Breast epithelium (tissue), 4 donors: ENCODE results near the gene CD209. TPM values are rescaled to one million over a fixed set of nuclear protein-coding genes. Genes with fewer than 3 reads are reported as not detected.

Experiments
- DNase-seq, 2 donors: peaks; one replicate each; pipeline ENCODE4 v3.0.0-alpha.2; 2019; ENCODE audit warnings: low spot score in 2 of 2
- H3K27ac ChIP-seq, 2 donors: fragments of 200-600 bp; sonication (generic) in 1 of 2; one replicate each; pipeline ENCODE4 v1.5.1; 2016 to 2019; ENCODE audit warnings: mild to moderate bottlenecking in 1 of 2
- H3K27me3 ChIP-seq, 2 donors: fragments of 200-600 bp; sonication (generic) in 1 of 2; one replicate each; pipeline versions ENCODE4 v1.5.1 to v1.6.0; 2017 to 2019; ENCODE audit warnings: control low read depth in 1 of 2, mild to moderate bottlenecking in 1 of 2
- H3K36me3 ChIP-seq: fragments of 200-600 bp; one replicate; pipeline ENCODE4 v1.5.1; 2019
- H3K4me1 ChIP-seq, 2 donors: fragments of 200-600 bp; sonication (generic); one replicate each; pipeline ENCODE4 v1.5.1; 2016 to 2019; ENCODE audit warnings: control low read depth in 1 of 2
- H3K4me3 ChIP-seq, 3 donors: fragments of 200-600 bp; sonication (generic); 1 replicate in 2 of 3; 2 replicates in 1 of 3; pipeline ENCODE4 v1.5.1; 2016 to 2019; ENCODE audit warnings: mild to moderate bottlenecking in 3 of 3, moderate library complexity in 2 of 3
- H3K9me3 ChIP-seq, 2 donors: fragments of 200-600 bp; sonication (generic) in 1 of 2; one replicate each; pipeline ENCODE4 v1.5.1; 2016 to 2019; ENCODE audit warnings: control low read depth in 1 of 2
- POLR2A ChIP-seq: fragments of 450-650 bp; IDR thresholded peaks from one replicate; pipeline ENCODE4 v1.6.1; 2016; ENCODE audit warnings: antibody characterized with exemption, mild to moderate bottlenecking, moderate library complexity
- POLR2AphosphoS5 ChIP-seq, 3 donors: sonication (generic); formaldehyde crosslinking; IDR thresholded peaks; one replicate each; pipeline ENCODE4 v1.6.1; 2017; ENCODE audit warnings: antibody characterized with exemption in 3 of 3
- intact Hi-C: fragments of 100-400 bp; cut with DNase I; formaldehyde crosslinking; loops from one replicate; pipeline ENCODE4 v1.15.1; 2023; ENCODE audit warnings: low total_unique reads
- total RNA-seq, 3 donors: library from RNA; depleted of rRNA; stranded (reverse); fragments of >200 nt; gene quantifications; one replicate each; pipeline ENCODE4 v1.1.0, GENCODE V29; 2016
- TF ChIP-seq, protein P1 (sequence below), 3 donors: fragments of 450-650 bp; IDR thresholded peaks; one replicate each; pipeline ENCODE4 v1.5.1; 2016 to 2017; ENCODE audit warnings: antibody characterized with exemption in 3 of 3, mild to moderate bottlenecking in 3 of 3, moderate library complexity in 3 of 3

Gene CD209
- total RNA-seq, 3 donors from 2014 or later = 2.3 to 9.8 (median 2.6) TPM

DNA sequence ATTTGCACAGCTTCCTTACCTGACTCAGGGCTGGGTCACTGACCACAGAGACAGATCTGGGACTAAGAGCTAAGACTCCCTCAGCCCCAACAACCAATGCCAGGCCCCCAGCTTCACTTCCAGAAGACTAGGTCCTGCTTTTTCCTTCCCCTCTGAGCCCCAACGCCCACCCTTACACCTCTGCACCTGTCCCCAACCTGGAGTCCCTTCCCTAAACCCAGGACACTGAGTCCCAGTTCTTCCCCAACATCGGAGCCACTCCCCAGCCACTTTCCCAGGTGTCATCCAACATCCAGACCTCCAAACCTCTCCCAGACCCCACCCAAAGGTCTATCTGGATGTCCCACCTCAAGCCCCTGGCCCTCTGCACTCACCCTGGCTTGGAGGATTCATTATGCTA, 48.3 kb downstream of the CD209 start:
- Histone ChIP-seq H3K4me3 (no peak overlapping the region), H3K27ac (no peak overlapping the region), H3K4me1 (no peaks in the 10 kb centered on the region), H3K27me3 (peaks cover 0 to 51% of the 10 kb centered on the region in 2 donors), H3K9me3 (no peaks in the 10 kb centered on the region), H3K36me3 (no peaks in the 10 kb centered on the region)
- TF ChIP-seq POLR2AphosphoS5 (IDR thresholded peaks at IDR 0.05) = no peak
- TF ChIP-seq, protein P1, sequence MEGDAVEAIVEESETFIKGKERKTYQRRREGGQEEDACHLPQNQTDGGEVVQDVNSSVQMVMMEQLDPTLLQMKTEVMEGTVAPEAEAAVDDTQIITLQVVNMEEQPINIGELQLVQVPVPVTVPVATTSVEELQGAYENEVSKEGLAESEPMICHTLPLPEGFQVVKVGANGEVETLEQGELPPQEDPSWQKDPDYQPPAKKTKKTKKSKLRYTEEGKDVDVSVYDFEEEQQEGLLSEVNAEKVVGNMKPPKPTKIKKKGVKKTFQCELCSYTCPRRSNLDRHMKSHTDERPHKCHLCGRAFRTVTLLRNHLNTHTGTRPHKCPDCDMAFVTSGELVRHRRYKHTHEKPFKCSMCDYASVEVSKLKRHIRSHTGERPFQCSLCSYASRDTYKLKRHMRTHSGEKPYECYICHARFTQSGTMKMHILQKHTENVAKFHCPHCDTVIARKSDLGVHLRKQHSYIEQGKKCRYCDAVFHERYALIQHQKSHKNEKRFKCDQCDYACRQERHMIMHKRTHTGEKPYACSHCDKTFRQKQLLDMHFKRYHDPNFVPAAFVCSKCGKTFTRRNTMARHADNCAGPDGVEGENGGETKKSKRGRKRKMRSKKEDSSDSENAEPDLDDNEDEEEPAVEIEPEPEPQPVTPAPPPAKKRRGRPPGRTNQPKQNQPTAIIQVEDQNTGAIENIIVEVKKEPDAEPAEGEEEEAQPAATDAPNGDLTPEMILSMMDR (IDR thresholded peaks at IDR 0.05) = no peak
- no peak for TF ChIP-seq POLR2A
- intact Hi-C loops = no loop called here
- no peak for DNase-seq

DNA sequence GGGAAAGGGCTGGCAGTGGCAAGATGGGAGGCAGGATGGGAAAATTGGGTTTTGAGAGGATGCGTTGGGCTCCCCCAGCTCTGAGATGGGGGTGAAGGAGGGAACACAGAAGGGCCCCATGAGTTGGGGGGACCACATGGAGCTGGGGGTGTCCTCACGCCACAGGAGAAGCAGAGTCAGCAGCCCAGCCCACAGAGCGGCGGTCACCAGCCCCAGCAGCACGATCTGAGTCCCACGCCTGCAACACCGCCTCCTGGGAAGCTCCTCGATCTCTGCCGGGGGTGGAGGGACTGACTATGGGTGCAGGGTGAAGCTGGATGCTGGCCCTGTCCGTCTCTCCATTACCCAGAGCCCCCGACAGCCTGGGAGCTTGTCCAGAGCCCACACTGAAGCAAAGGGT, 48.8 kb downstream of the CD209 start:
- Histone ChIP-seq H3K27me3 (peaks cover 0 to 51% of the 10 kb centered on the region in 2 donors), H3K4me3 (no peak overlapping the region), H3K4me1 (no peaks in the 10 kb centered on the region), H3K36me3 (no peaks in the 10 kb centered on the region), H3K27ac (no peak overlapping the region), H3K9me3 (no peaks in the 10 kb centered on the region)
- no peak for DNase-seq
- TF ChIP-seq POLR2A (no peak), POLR2AphosphoS5 (IDR thresholded peaks at IDR 0.05) (no peak)
- TF ChIP-seq, protein P1 (IDR thresholded peaks at IDR 0.05) = no peak
- intact Hi-C loops = no loop called here

GRCh38 chr19:7697721-7698287, 49.5 kb downstream of the CD209 start:
- Histone ChIP-seq H3K9me3 (no peaks in the 10 kb centered on the region), H3K27me3 (peaks cover 0 to 51% of the 10 kb centered on the region in 2 donors), H3K27ac (no peak overlapping the region), H3K4me1 (no peaks in the 10 kb centered on the region), H3K4me3 (no peak overlapping the region), H3K36me3 (no peaks in the 10 kb centered on the region)
- TF ChIP-seq, protein P1 (IDR thresholded peaks at IDR 0.05) = no peak
- TF ChIP-seq POLR2AphosphoS5 (IDR thresholded peaks at IDR 0.05) (no peak), POLR2A (no peak)
- intact Hi-C loops = no loop called here
- DNase-seq = no peak

- H3K27ac ChIP-seq = no peak overlapping the region
- H3K27me3 ChIP-seq = peaks cover 0 to 42% of the 10 kb centered on the region in 2 donors
- H3K36me3 ChIP-seq = no peaks in the 10 kb centered on the region
- no peak for DNase-seq
- intact Hi-C loops = no loop called here
- TF ChIP-seq, protein P1 (IDR thresholded peaks at IDR 0.05) = no peak
- no peak for TF ChIP-seq POLR2A
- TF ChIP-seq POLR2AphosphoS5 (IDR thresholded peaks at IDR 0.05) = no peak
- no peak overlapping the region for H3K4me3 ChIP-seq
- no peaks in the 10 kb centered on the region for H3K4me1 ChIP-seq
- no peaks in the 10 kb centered on the region for H3K9me3 ChIP-seq
These were observed 52.8 kb downstream of the CD209 start for GRCh38 chr19:7694499-7694898.

DNA sequence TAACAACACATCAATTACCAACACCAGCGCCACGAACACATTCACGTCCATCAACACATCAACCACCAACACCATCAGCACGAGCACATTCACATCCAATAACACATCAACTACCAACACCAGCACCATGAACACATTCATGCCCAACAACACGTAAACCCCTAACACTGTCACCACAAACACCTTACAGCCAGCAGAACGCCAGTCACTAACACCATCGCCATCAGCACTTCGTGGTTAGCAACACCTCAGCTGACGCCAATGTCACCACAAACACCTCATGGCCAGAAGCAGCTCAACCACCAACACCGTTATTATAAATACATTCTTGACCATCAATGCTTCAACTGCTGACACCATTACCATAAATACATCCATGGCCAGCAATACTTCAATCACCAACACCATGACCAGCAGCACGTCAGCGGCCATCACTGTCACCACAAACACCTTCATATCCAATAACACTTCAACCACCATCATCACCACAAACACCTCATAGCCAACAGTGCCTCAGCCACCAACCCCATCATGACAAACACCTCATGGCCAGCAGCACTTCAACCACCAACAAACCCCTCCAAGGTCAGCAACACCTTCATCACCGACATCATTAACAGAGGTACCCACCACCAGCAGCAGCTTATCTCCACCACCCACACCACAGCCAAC, 54.8 kb downstream of the CD209 start:
- no peaks in the 10 kb centered on the region for H3K36me3 ChIP-seq
- TF ChIP-seq POLR2AphosphoS5 (IDR thresholded peaks at IDR 0.05) (no peak), POLR2A (no peak)
- TF ChIP-seq, protein P1 (IDR thresholded peaks at IDR 0.05) = no peak
- no peak for DNase-seq
- no peaks in the 10 kb centered on the region for H3K9me3 ChIP-seq
- intact Hi-C loops = no loop called here
- no peak overlapping the region for H3K4me3 ChIP-seq
- H3K4me1 ChIP-seq = no peaks in the 10 kb centered on the region
- H3K27me3 ChIP-seq = peaks cover 0 to 29% of the 10 kb centered on the region in 2 donors
- H3K27ac ChIP-seq = no peak overlapping the region
